OCI-LY7 (cell line): ENCODE data around the gene HCRTR1. TPM values are rescaled to one million over a fixed set of nuclear protein-coding genes. Genes with fewer than 3 reads are reported as not detected.

Source experiments
- BruUV-seq: library from RNA; stranded (reverse); fragments of 400-500 nt; replicated peaks from 2 replicates; lab custom pipeline; 2021; lab: Mats Ljungman, UMichigan
- CTCF ChIA-PET: fragments of 300-600 bp; sonication (Branson Sonifier 250); formaldehyde crosslinking; loops from one replicate; lab custom pipeline; 2022; ENCODE audit warnings: antibody characterized with exemption; ENCODE audit not compliant: unreplicated experiment; lab: Charles Lee
- POLR2A ChIA-PET: fragments of 300-600 bp; sonication (Branson Sonifier 250); formaldehyde crosslinking; loops from one replicate; lab custom pipeline; 2022; ENCODE audit warnings: antibody characterized with exemption; lab: Charles Lee
- DNase-seq: peaks from one replicate; pipeline ENCODE4 v3.0.0-alpha.2; 2015; ENCODE audit warnings: low spot score
- H2AFZ ChIP-seq: fragments of 200-600 bp; sonication (generic), shearing (Covaris generic); 2 replicates; pipeline ENCODE4 v1.6.1; 2014; ENCODE audit warnings: mild to moderate bottlenecking, antibody characterized with exemption, low read length, moderate library complexity
- H3K27ac ChIP-seq: fragments of 200-600 bp; sonication (generic); 2 replicates; pipeline ENCODE4 v1.5.1; 2014; ENCODE audit warnings: mixed run types, low read depth, mild to moderate bottlenecking, moderate library complexity, low read length, inconsistent platforms; ENCODE audit not compliant: poor library complexity, severe bottlenecking
- H3K36me3 ChIP-seq: fragments of 200-600 bp; sonication (generic); 2 replicates; pipeline ENCODE4 v1.6.1; 2014; ENCODE audit warnings: mild to moderate bottlenecking, antibody characterized with exemption, low read length, moderate library complexity, mixed read lengths; ENCODE audit not compliant: insufficient read depth
- H3K4me1 ChIP-seq: fragments of 200-600 bp; sonication (generic); 2 replicates; pipeline ENCODE4 v1.5.1; 2014; ENCODE audit warnings: mild to moderate bottlenecking, low read length; ENCODE audit not compliant: insufficient read depth, poor library complexity, severe bottlenecking
- H3K4me2 ChIP-seq: fragments of 200-600 bp; sonication (generic); 2 replicates; pipeline ENCODE4 v1.6.1; 2014; ENCODE audit warnings: mild to moderate bottlenecking, low read length
- H3K4me3 ChIP-seq: fragments of 200-600 bp; sonication (generic); 2 replicates; pipeline ENCODE4 v1.5.1; 2014; ENCODE audit warnings: mild to moderate bottlenecking, low read depth, low read length; ENCODE audit not compliant: poor library complexity, severe bottlenecking
- H3K79me2 ChIP-seq: fragments of 200-600 bp; sonication (generic); 2 replicates; pipeline ENCODE4 v1.6.1; 2016; ENCODE audit warnings: low read depth, mild to moderate bottlenecking, low read length, moderate library complexity, mixed read lengths; ENCODE audit not compliant: insufficient read depth
- H3K9me2 ChIP-seq: fragments of 200-600 bp; sonication (generic); 2 replicates; pipeline ENCODE4 v1.6.1; 2016; ENCODE audit warnings: mild to moderate bottlenecking, low read length, mixed read lengths; ENCODE audit not compliant: insufficient read depth
- H3K9me3 ChIP-seq: fragments of 200-600 bp; sonication (generic); 2 replicates; pipeline ENCODE4 v1.6.1; 2014; ENCODE audit warnings: mild to moderate bottlenecking, mixed run types, low read length, mixed read lengths
- H4K20me1 ChIP-seq: fragments of 200-600 bp; sonication (generic); 2 replicates; pipeline ENCODE4 v1.6.1; 2014; ENCODE audit warnings: mild to moderate bottlenecking, antibody characterized with exemption, low read length, moderate library complexity, mixed read lengths; ENCODE audit not compliant: insufficient read depth
- EZH2phosphoT487 ChIP-seq: fragments of 200-600 bp; sonication (generic); IDR thresholded peaks from 2 replicates; pipeline ENCODE4 v1.6.1; 2018; ENCODE audit warnings: low read depth, borderline replicate concordance, mild to moderate bottlenecking, mixed run types, antibody characterized with exemption, low read length, moderate library complexity, mixed read lengths
- intact Hi-C: fragments of 100-400 bp; cut with micrococcal nuclease; formaldehyde crosslinking; loops from one replicate; pipeline ENCODE4 v1.10.0; 2022; ENCODE audit not compliant: unreplicated experiment
- total RNA-seq, 2 experiments: library from RNA; depleted of rRNA in 1 of 2; stranded (reverse); fragments of >200 nt in 1 of 2; shearing (Covaris generic) in 1 of 2; gene quantifications; 2 replicates each; pipeline ENCODE4 v1.2.3, GENCODE V29; 2014 to 2022
- TF ChIP-seq, protein P1 (sequence below): fragments of 200-600 bp; sonication (generic); conservative IDR thresholded peaks from 2 replicates; pipeline ENCODE4 v1.5.1; 2014; ENCODE audit warnings: mild to moderate bottlenecking, antibody characterized with exemption, low read length, moderate library complexity, mixed read lengths

HCRTR1 gene
- total RNA-seq, 2 experiments from 2014 or later = not detected

DNA sequence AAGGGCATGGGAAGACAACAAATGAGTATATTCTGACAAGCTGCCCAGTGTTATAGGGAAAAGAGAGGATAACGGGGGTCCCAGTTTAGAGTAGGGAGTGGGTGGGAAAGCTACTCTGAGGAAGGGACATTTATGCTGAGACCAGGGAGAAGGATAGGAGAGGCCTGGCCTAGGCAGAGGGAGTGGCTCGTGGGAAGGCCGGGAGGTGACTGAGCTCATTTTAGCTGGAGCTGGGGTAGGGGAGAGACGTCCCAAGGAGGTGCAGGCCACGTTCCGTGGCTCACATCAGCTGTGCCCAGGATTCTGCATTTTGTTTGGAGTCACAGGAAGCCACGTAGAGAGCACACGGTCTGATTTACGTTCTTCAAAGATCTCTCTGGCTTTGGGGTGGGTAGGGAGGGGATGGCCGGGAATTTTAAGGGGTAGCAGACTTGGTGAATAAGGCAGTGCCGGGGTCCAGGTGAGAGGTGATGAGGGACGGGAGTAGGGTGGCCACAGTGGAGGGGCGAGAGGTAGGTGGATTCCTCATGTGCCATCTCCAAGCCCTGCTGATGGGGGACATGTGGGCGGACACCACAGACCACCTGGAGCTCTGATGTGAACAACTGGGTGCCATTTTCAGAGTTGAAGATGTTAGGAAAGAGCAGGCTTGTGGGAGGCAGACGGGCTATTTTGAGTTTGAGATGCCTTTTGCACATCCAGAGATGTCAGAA, 36.4 kb upstream of the HCRTR1 start:
- H3K4me3 ChIP-seq = no peak overlapping the region
- no peak overlapping the region for H2AFZ ChIP-seq
- POLR2A ChIA-PET = no interaction called here
- no peaks in the 10 kb centered on the region for H3K9me2 ChIP-seq
- H3K4me1 ChIP-seq = no peaks in the 10 kb centered on the region
- H3K9me3 ChIP-seq = no peaks in the 10 kb centered on the region
- no peak overlapping the region for H3K27ac ChIP-seq
- H4K20me1 ChIP-seq = no peaks in the 10 kb centered on the region; the same call in 1 of the 2 replicates
- no peaks in the 10 kb centered on the region for H3K36me3 ChIP-seq
- no peaks in the 10 kb centered on the region for H3K79me2 ChIP-seq
- CTCF ChIA-PET = no interaction called here
- TF ChIP-seq, protein P1, sequence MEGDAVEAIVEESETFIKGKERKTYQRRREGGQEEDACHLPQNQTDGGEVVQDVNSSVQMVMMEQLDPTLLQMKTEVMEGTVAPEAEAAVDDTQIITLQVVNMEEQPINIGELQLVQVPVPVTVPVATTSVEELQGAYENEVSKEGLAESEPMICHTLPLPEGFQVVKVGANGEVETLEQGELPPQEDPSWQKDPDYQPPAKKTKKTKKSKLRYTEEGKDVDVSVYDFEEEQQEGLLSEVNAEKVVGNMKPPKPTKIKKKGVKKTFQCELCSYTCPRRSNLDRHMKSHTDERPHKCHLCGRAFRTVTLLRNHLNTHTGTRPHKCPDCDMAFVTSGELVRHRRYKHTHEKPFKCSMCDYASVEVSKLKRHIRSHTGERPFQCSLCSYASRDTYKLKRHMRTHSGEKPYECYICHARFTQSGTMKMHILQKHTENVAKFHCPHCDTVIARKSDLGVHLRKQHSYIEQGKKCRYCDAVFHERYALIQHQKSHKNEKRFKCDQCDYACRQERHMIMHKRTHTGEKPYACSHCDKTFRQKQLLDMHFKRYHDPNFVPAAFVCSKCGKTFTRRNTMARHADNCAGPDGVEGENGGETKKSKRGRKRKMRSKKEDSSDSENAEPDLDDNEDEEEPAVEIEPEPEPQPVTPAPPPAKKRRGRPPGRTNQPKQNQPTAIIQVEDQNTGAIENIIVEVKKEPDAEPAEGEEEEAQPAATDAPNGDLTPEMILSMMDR = no peak
- TF ChIP-seq EZH2phosphoT487 = no peak
- no peak overlapping the region for H3K4me2 ChIP-seq
- intact Hi-C loops = no loop called here
- BruUV-seq = no TSS peak
- no peak for DNase-seq

DNA sequence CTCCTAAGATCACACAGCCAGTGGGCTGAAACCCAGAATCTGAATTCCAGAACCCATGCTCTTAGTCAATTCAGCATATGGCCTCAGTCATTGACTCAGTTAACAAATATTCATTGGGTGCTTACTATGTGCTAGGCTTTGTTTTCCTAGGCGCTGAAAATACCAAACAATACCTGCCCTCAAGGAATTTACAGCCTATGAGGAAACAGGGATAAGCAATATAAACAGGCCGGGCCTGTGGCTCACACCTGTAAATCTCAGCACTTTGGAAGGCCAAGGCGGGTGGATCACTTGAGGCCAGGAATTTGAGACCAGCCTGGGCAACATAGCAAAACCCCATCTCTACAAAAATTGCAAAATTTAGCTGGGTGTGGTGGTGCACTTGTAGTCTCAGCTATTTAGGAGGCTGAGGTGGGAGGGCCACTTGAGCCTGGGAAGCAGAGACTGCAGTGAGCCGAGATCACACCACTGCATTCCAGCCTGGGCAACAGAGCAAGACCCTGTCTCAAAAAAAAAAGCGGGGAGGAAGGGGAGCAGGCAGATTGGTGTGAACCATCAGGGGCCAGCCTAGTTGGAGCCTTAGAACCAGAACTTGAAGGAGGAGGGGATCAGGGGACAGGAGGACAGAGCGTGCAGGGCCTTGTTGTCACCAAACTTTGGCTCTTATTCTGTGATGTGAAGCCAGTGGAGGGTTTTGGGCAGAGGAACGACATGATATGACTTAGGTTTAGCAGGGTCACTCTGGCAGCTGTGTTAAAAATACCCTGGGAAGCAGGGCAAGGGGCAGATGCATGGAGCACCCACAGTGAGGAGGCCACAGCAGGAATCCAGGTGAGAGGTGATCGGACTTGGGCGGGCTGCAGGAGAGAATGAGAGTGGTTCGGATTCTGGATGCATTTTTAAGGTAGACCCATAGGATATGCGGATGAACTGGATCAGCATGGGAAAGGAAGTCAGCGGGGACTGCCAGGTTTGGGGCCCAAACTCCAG, 35.4 kb upstream of the HCRTR1 start:
- CTCF ChIA-PET = no interaction called here

More for the DNA sequence above, 35.4 kb upstream of the HCRTR1 start:
- Histone ChIP-seq H3K36me3 (no peaks in the 10 kb centered on the region), H3K9me3 (no peaks in the 10 kb centered on the region), H3K4me3 (no peak overlapping the region), H3K4me2 (no peak overlapping the region), H3K79me2 (no peaks in the 10 kb centered on the region), H4K20me1 (no peaks in the 10 kb centered on the region; the same call in 1 of the 2 replicates), H3K4me1 (no peaks in the 10 kb centered on the region), H2AFZ (no peak overlapping the region), H3K9me2 (no peaks in the 10 kb centered on the region), H3K27ac (no peak overlapping the region)
- intact Hi-C loops = no loop called here
- TF ChIP-seq EZH2phosphoT487 = no peak
- TF ChIP-seq, protein P1 = no peak
- POLR2A ChIA-PET = no interaction called here
- DNase-seq = no peak
- BruUV-seq = no TSS peak
